ENCODE measurements around the gene CSTF2T. TPM values are rescaled to one million over a fixed set of nuclear protein-coding genes. Genes with fewer than 3 reads are reported as not detected.

CSTF2T gene
- total RNA-seq, 4 donors from 2014 or later, result 16.9 to 33.7 (median 23.4) TPM

DNA sequence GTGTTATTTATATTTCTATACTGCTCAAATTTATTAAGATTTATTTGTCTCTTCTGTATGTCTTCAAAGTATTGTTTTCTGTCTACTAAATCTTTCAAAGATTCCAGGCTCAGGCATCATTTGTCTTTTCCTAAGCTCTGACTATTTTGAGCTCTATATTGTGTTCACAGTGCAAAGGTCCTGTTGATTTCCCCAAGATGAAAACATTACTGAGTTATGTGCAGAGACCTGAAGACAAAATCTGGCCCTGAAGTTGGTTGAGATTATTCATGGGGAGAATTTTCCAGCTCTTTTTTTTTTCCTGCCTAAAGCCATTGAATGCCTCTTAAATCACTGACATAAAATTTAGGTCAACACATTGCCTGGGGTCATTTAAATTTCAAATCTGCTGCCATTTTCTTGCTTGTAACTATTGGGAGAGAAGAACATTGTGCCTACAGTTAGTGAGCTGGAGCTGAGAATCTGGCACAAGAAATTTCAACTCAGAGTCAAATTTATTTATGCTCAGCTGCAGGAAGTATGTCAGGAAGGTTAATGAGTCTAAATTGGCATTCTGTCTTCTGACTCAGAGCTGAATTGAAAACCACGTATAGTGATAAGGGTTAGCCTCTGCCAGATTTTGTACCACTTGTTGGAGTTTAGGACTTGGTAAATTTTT, 31.6 kb downstream of the CSTF2T start:
- no peak for ATAC-seq (ENCODE audit: low FRiP score)
- TF ChIP-seq, protein P1, sequence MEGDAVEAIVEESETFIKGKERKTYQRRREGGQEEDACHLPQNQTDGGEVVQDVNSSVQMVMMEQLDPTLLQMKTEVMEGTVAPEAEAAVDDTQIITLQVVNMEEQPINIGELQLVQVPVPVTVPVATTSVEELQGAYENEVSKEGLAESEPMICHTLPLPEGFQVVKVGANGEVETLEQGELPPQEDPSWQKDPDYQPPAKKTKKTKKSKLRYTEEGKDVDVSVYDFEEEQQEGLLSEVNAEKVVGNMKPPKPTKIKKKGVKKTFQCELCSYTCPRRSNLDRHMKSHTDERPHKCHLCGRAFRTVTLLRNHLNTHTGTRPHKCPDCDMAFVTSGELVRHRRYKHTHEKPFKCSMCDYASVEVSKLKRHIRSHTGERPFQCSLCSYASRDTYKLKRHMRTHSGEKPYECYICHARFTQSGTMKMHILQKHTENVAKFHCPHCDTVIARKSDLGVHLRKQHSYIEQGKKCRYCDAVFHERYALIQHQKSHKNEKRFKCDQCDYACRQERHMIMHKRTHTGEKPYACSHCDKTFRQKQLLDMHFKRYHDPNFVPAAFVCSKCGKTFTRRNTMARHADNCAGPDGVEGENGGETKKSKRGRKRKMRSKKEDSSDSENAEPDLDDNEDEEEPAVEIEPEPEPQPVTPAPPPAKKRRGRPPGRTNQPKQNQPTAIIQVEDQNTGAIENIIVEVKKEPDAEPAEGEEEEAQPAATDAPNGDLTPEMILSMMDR (IDR thresholded peaks at IDR 0.05), result no peak

DNA sequence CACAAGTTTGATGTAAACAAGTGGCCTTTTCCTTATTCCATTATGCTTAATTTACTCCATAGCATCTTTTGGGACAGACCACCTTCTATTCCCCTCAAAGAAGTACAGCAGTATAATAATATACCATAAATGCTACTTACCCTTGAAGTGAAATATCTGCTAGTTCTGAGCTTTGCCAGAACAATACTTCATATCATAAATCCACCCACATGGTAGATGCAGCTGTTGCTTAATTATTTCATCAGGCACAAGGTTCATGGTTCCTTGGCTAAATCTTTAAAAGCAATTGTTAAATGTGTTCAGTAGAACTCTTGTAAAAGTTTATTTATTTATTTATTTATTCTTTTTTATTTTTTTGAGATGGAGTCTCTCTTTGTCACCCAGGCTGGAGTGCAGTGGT, 32.9 kb downstream of the CSTF2T start:
- no peak for DNase-seq (ENCODE audit: low spot score)
- no peak for ATAC-seq (ENCODE audit: low FRiP score)
- TF ChIP-seq, protein P1 (IDR thresholded peaks at IDR 0.05), result no peak

More for the DNA sequence above, 31.6 kb downstream of the CSTF2T start:
- DNase-seq (ENCODE audit: low spot score), result no peak

DNA sequence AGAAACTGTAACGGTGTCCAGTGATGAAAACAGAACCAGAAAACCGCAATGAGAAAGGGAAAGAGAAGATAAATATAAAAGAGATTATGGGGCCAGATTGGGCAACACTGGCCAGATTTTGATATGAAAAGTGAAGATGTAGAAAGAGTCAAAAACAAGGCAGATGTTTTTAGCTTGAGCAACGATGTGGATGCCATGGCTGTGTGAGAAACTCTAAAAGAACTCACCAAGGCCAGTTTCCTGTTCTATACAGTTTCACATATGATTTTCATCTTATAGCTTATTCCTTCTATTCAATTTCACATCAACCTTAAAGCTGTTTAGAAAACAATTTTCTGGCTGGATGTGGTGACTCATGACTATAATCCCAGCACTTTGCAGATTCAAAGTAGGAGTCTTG, 36.3 kb downstream of the CSTF2T start:
- TF ChIP-seq, protein P1 (IDR thresholded peaks at IDR 0.05), result no peak
- DNase-seq (ENCODE audit: low spot score) (no peak), ATAC-seq (ENCODE audit: low FRiP score) (no peak)

DNA sequence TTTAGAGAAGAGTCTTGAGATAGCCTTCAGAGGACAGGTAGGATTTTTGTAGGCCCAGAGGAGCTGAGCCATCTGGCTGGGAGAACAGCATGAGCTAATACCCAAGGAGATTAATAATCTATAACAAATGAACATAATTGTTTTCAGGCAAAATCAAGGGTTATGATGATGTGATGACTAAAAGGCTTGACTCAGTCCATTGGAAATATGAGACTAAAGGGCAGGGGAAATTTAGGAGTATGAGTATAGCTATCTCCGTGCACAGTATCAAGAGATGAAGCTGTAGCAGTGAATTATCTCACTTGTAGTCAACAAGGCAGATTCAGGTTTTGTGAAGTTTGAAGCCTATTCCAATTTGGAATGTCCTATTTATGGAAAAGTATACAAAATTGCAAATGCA, 40.1 kb downstream of the CSTF2T start:
- ATAC-seq (ENCODE audit: low FRiP score) (no peak), DNase-seq (ENCODE audit: low spot score) (no peak)
- TF ChIP-seq, protein P1 (IDR thresholded peaks at IDR 0.05), result no peak

DNA sequence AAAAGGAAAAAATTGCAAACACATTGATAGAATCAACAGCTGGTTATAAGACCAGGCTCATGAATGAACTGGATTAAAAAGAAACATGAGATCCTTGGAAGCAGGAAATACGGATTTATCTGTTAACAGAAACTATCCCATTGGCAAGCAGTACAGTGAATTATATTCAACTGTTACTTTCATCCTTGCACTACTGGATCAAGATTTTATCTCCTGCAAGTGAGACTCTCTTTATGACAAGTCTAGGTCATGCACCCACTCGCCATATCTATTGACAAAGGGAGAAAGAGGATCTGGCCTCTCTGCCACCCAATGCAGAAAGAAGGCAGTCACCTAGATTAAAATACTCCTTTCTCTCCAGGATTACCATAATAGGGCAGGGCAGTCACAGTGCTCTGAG, 41.4 kb downstream of the CSTF2T start:
- no peak for ATAC-seq (ENCODE audit: low FRiP score)
- TF ChIP-seq, protein P1 (IDR thresholded peaks at IDR 0.05), result no peak
- DNase-seq (ENCODE audit: low spot score), result no peak

DNA sequence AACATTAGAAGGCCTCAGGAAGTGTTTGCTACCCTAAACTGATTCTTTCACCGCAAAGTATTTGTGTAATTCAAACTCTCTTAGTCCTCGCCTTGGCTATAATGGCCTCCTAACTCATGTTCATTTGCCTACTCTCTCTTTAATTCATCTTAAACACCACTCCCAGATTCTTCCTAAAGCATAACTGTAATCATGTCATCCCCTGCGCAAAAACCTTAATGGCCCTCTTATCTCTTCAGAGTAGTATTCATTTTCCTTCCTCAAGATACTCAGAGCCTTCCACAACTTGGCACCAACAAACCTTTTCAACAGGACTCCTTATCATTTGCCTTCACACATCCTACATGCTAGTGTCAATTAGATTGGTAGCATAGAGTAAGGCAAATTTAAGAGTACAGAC, 42.9 kb downstream of the CSTF2T start:
- ATAC-seq (ENCODE audit: low FRiP score) (no peak), DNase-seq (ENCODE audit: low spot score) (no peak)
- TF ChIP-seq, protein P1 (IDR thresholded peaks at IDR 0.05), result no peak

DNA sequence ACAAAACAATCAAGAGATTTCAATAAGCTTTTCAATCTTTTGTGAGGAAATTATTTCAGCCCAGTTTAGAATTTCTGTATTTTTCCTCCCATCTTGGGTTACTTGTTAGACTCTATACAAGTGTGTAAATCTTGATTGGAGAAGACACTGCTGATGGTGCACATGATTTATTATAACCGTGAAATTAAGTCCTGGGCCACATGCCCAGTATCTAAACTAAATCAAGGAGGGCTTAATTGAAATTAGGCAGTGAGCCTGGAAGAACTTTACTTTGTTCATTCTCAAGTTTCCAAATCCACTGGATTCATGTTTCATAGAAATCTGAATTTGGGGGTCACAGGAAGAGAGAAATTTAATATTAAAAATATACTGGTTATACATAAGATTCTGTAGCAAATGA, 44.5 kb downstream of the CSTF2T start:
- TF ChIP-seq, protein P1 (IDR thresholded peaks at IDR 0.05), result no peak
- DNase-seq (ENCODE audit: low spot score) (no peak), ATAC-seq (ENCODE audit: low FRiP score) (no peak)

Data from omental fat pad (tissue), 4 donors.